Lower leg skin (tissue), 4 donors: ENCODE measurements around the gene DYNLT2B. TPM values are rescaled to one million over a fixed set of nuclear protein-coding genes. Genes with fewer than 3 reads are reported as not detected.

Experiments used
- DNase-seq, 2 donors: peaks; one replicate each; pipeline ENCODE4 v3.0.0-alpha.2; 2019; ENCODE audit warnings: low spot score in 2 of 2
- H3K4me3 ChIP-seq: fragments of 200-600 bp; sonication (generic); 2 replicates; pipeline ENCODE4 v1.5.1; 2017; ENCODE audit warnings: mild to moderate bottlenecking, low read depth; ENCODE audit not compliant: poor library complexity, severe bottlenecking
- CTCF ChIP-seq, 3 donors: fragments of 450-650 bp; IDR thresholded peaks; one replicate each; pipeline ENCODE4 v1.5.1; 2016; ENCODE audit warnings: antibody characterized with exemption in 3 of 3, mild to moderate bottlenecking in 3 of 3, moderate library complexity in 2 of 3
- POLR2A ChIP-seq, 2 donors: fragments of 450-650 bp; IDR thresholded peaks; one replicate each; pipeline ENCODE4 v1.6.1; 2016 to 2017; ENCODE audit warnings: antibody characterized with exemption in 2 of 2, mild to moderate bottlenecking in 1 of 2, moderate library complexity in 1 of 2
- WGBS, 2 donors: methylation state at CpG; one replicate each; pipeline ENCODE4 v1.1.5; 2018; 5-methylcytosine and 5-hydroxymethylcytosine counted together
- intact Hi-C: fragments of 100-400 bp; cut with DNase I; formaldehyde crosslinking; loops from one replicate; pipeline ENCODE4 v1.15.0; 2023; ENCODE audit warnings: low total_unique reads
- total RNA-seq, 4 donors: library from RNA; depleted of rRNA; stranded (reverse); fragments of >200 nt; gene quantifications; one replicate each; pipeline ENCODE4 v1.1.0, GENCODE V29; 2016

DYNLT2B gene
- total RNA-seq, 4 donors from 2014 or later = 7.6 to 9.1 (median 8.4) TPM

GRCh38 chr3:196298521-196298920 lies 19.5 kb downstream of the DYNLT2B start:
- 92 to 97% methylated on average over 2 of the region's 2 CpGs for WGBS, 2 donors
- H3K4me3 ChIP-seq = no peak overlapping the region
- TF ChIP-seq POLR2A (IDR thresholded peaks at IDR 0.05) = no peak
- TF ChIP-seq CTCF (IDR thresholded peaks at IDR 0.05) = no peak
- no peak for DNase-seq
- intact Hi-C loops = no loop called here

- TF ChIP-seq POLR2A (IDR thresholded peaks at IDR 0.05) (no peak), CTCF (IDR thresholded peaks at IDR 0.05) (no peak)
Observed at GRCh38 chr3:196292286-196292923, 25.6 kb downstream of the DYNLT2B start.

GRCh38 chr3:196288141-196288460 lies 29.9 kb downstream of the DYNLT2B start:
- intact Hi-C loops = no loop called here
- H3K4me3 ChIP-seq = peak overlapping the region; percentile 90
- WGBS, 2 donors = 1 to 2% methylated on average over 7 to 13 of the region's 17 CpGs
- DNase-seq = no peak
- TF ChIP-seq CTCF (IDR thresholded peaks at IDR 0.05) (no peak), POLR2A (IDR thresholded peaks at IDR 0.05) (no peak)

More at GRCh38 chr3:196292286-196292923, 25.6 kb downstream of the DYNLT2B start:
- H3K4me3 ChIP-seq = no peak overlapping the region
- WGBS, 2 donors = 83 to 90% methylated on average over 5 of the region's 5 CpGs
- intact Hi-C loops = no loop called here
- DNase-seq = no peak

GRCh38 chr3:196287440-196288140 lies 30.4 kb downstream of the DYNLT2B start, which contains the start of gene PCYT1A:
Gene PCYT1A (minus strand): TSS chr3:196287726. CDS start chr3:196270531, 17,195 bp downstream.
- 0% methylated on average over 25 to 34 of the region's 55 CpGs for WGBS, 2 donors
- H3K4me3 ChIP-seq = peak within 1 kb of the TSS; percentile 90
- DNase-seq = peak; percentile 90 to 97
- TF ChIP-seq CTCF (IDR thresholded peaks at IDR 0.05) (no peak), POLR2A (IDR thresholded peaks at IDR 0.05) (no peak)
- intact Hi-C loops = no loop called here

GRCh38 chr3:196287090-196287439 lies 31.0 kb downstream of the DYNLT2B start:
- TF ChIP-seq POLR2A (IDR thresholded peaks at IDR 0.05) (no peak), CTCF (IDR thresholded peaks at IDR 0.05) (no peak)
- intact Hi-C loops = no loop called here
- peak overlapping the region; percentile 90 for H3K4me3 ChIP-seq
- DNase-seq = no peak
- WGBS, 2 donors = 0% methylated on average over 22 of the region's 22 CpGs
